NB4 (cell line): ENCODE measurements around the gene PSTK.
A peak's percentile ranks its signal among the peaks of the same experiment; 100 is the strongest.

Experiments
- CTCF ChIP-seq: IDR thresholded peaks from one replicate; pipeline ENCODE4 v1.5.1; 2012; ENCODE audit warnings: low read depth, low read length
- POLR2A ChIP-seq: IDR thresholded peaks from 2 replicates; pipeline ENCODE4 v1.6.1; 2011; ENCODE audit warnings: mild to moderate bottlenecking; ENCODE audit not compliant: insufficient read length; ENCODE audit errors: extremely low read depth
- TF ChIP-seq, protein P1 (sequence below): IDR thresholded peaks from 2 replicates; pipeline ENCODE4 v1.6.1; 2011; ENCODE audit warnings: low read depth, low read length

- TF ChIP-seq CTCF = peak; percentile 49
- TF ChIP-seq, protein P1, sequence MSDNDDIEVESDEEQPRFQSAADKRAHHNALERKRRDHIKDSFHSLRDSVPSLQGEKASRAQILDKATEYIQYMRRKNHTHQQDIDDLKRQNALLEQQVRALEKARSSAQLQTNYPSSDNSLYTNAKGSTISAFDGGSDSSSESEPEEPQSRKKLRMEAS = 0 out of 2 replicates have a peak, but pooled peaks have one; percentile 13
- no peak for TF ChIP-seq POLR2A
Observed at GRCh38 chr10:122981066-122981464, 864 bp downstream of the PSTK start.
